ENCODE results near the gene SRRT.

Gene SRRT

GRCh38 chr7:100856871-100857282 lies 18.0 kb upstream of the SRRT start:
- no peak for DNase-seq

- DNase-seq = no peak
Measured at GRCh38 chr7:100859856-100860255, 15.0 kb upstream of the SRRT start.

- DNase-seq = no peak
Measured at GRCh38 chr7:100860702-100861615, 13.9 kb upstream of the SRRT start.

- DNase-seq = no peak
Measured at GRCh38 chr7:100861616-100861985, 13.3 kb upstream of the SRRT start.

- DNase-seq = no peak
Measured at GRCh38 chr7:100863406-100863950, 11.4 kb upstream of the SRRT start.

GRCh38 chr7:100864263-100864845 lies 10.5 kb upstream of the SRRT start:
- DNase-seq = no peak

GRCh38 chr7:100865372-100865911 lies 9.5 kb upstream of the SRRT start:
- no peak for DNase-seq

- peak; percentile 40 for DNase-seq
Measured at GRCh38 chr7:100865938-100866728, 8.8 kb upstream of the SRRT start.

GRCh38 chr7:100866729-100867039 lies 8.2 kb upstream of the SRRT start:
- DNase-seq = no peak

GRCh38 chr7:100867040-100867775 lies 7.7 kb upstream of the SRRT start, which contains the start of gene TRIP6:
Gene TRIP6, plus strand, starts transcription at chr7:100867387. Its CDS starts 111 bp downstream, at chr7:100867498.
- DNase-seq = peak; percentile 72

GRCh38 chr7:100867776-100868485 lies 7.0 kb upstream of the SRRT start:
- DNase-seq = no peak

- DNase-seq = no peak
Measured at GRCh38 chr7:100873599-100874299, 1.2 kb upstream of the SRRT start.

GRCh38 chr7:100874300-100874576 lies 665 bp upstream of the SRRT start:
- no peak for DNase-seq

- peak; percentile 35 for DNase-seq
Measured at GRCh38 chr7:100875356-100875751, 451 bp downstream of the SRRT start.

- DNase-seq = no peak
Measured at GRCh38 chr7:100878013-100878412, 3.1 kb downstream of the SRRT start.

- DNase-seq = no peak
Measured at GRCh38 chr7:100878685-100879084, 3.8 kb downstream of the SRRT start.

GRCh38 chr7:100879685-100880261 lies 4.9 kb downstream of the SRRT start:
- no peak for DNase-seq

- no peak for DNase-seq
Measured at GRCh38 chr7:100880645-100881044, 5.7 kb downstream of the SRRT start.

GRCh38 chr7:100881136-100881535 lies 6.2 kb downstream of the SRRT start:
- DNase-seq = no peak

- DNase-seq = no peak
Measured at GRCh38 chr7:100882201-100882600, 7.3 kb downstream of the SRRT start.

Data from activated CD4-positive, alpha-beta T cell treated with anti-CD3 and anti-CD28 coated beads, Interleukin-2, amount 50 U/mL, for 16 hours (primary cell).